Osteoblast (primary cell): ENCODE data around the gene CTBP2. TPM values are rescaled to one million over a fixed set of nuclear protein-coding genes. Genes with fewer than 3 reads are reported as not detected.

Source experiments
- DNase-seq: peaks from one replicate; pipeline ENCODE4 v3.0.0; 2011; ENCODE audit warnings: low spot score, mixed read lengths; ENCODE audit not compliant: insufficient read length; ENCODE audit errors: missing footprints
- H2AFZ ChIP-seq: 2 replicates; pipeline ENCODE4 v1.6.0; 2011; ENCODE audit warnings: mild to moderate bottlenecking, low read length
- H3K27ac ChIP-seq: 2 replicates; pipeline ENCODE4 v1.5.1; 2011; ENCODE audit warnings: mild to moderate bottlenecking, low read depth, low read length, moderate library complexity
- H3K27me3 ChIP-seq: 2 replicates; pipeline ENCODE4 v1.6.0; 2012; ENCODE audit warnings: mild to moderate bottlenecking, control low read depth, inconsistent platforms, low read length, moderate library complexity; ENCODE audit not compliant: insufficient read depth
- H3K36me3 ChIP-seq: 2 replicates; pipeline ENCODE4 v1.5.1; 2011; ENCODE audit warnings: mild to moderate bottlenecking, low read length, control low read depth, moderate library complexity; ENCODE audit not compliant: insufficient read depth
- H3K4me1 ChIP-seq: 2 replicates; pipeline ENCODE4 v1.5.1; 2011; ENCODE audit warnings: mild to moderate bottlenecking, low read length, control low read depth, moderate library complexity; ENCODE audit not compliant: insufficient read depth
- H3K4me2 ChIP-seq: 2 replicates; pipeline ENCODE4 v1.6.0; 2011; ENCODE audit warnings: mild to moderate bottlenecking, low read length; ENCODE audit not compliant: insufficient read depth
- H3K4me3 ChIP-seq: fragments of 200-600 bp; sonication (generic); 3 replicates; pipeline ENCODE4 v1.5.1; 2012; ENCODE audit warnings: mild to moderate bottlenecking, low read length, inconsistent platforms; ENCODE audit not compliant: insufficient read depth
- H3K79me2 ChIP-seq: 2 replicates; pipeline ENCODE4 v1.6.0; 2012; ENCODE audit warnings: mild to moderate bottlenecking, low read length, control low read depth, inconsistent platforms; ENCODE audit not compliant: insufficient read depth
- H3K9me3 ChIP-seq: 2 replicates; pipeline ENCODE4 v1.5.1; 2011; ENCODE audit warnings: low read depth, low read length, control low read depth
- H4K20me1 ChIP-seq: 2 replicates; pipeline ENCODE4 v1.6.0; 2012; ENCODE audit warnings: mild to moderate bottlenecking, low read length, control low read depth; ENCODE audit not compliant: insufficient read depth
- total RNA-seq: library from RNA; depleted of rRNA; stranded (reverse); fragments of >200 nt; gene quantifications from 2 replicates; pipeline ENCODE4 v1.2.3, GENCODE V29; 2012
- TF ChIP-seq, protein P1 (sequence below): IDR thresholded peaks from 2 replicates; pipeline ENCODE4 v1.5.1; 2011; ENCODE audit warnings: mild to moderate bottlenecking, low read depth, low read length, moderate library complexity; ENCODE audit errors: extremely low read depth

The CTBP2 gene
- total RNA-seq, 1 donor = 65.9 TPM

- TF ChIP-seq, protein P1, sequence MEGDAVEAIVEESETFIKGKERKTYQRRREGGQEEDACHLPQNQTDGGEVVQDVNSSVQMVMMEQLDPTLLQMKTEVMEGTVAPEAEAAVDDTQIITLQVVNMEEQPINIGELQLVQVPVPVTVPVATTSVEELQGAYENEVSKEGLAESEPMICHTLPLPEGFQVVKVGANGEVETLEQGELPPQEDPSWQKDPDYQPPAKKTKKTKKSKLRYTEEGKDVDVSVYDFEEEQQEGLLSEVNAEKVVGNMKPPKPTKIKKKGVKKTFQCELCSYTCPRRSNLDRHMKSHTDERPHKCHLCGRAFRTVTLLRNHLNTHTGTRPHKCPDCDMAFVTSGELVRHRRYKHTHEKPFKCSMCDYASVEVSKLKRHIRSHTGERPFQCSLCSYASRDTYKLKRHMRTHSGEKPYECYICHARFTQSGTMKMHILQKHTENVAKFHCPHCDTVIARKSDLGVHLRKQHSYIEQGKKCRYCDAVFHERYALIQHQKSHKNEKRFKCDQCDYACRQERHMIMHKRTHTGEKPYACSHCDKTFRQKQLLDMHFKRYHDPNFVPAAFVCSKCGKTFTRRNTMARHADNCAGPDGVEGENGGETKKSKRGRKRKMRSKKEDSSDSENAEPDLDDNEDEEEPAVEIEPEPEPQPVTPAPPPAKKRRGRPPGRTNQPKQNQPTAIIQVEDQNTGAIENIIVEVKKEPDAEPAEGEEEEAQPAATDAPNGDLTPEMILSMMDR = no peak
- Histone ChIP-seq H3K4me3 (no peak overlapping the region), H4K20me1 (peaks cover 19% of the 10 kb centered on the region), H3K9me3 (no peaks in the 10 kb centered on the region), H3K79me2 (peaks cover 88% of the 10 kb centered on the region), H3K27me3 (no peaks in the 10 kb centered on the region), H3K4me1 (no peaks in the 10 kb centered on the region), H3K4me2 (no peak overlapping the region), H3K27ac (no peak overlapping the region), H3K36me3 (peaks cover 6% of the 10 kb centered on the region), H2AFZ (no peak overlapping the region)
- DNase-seq = no peak
These were observed 83.3 kb downstream of the CTBP2 start for GRCh38 chr10:125076891-125077541.

DNA sequence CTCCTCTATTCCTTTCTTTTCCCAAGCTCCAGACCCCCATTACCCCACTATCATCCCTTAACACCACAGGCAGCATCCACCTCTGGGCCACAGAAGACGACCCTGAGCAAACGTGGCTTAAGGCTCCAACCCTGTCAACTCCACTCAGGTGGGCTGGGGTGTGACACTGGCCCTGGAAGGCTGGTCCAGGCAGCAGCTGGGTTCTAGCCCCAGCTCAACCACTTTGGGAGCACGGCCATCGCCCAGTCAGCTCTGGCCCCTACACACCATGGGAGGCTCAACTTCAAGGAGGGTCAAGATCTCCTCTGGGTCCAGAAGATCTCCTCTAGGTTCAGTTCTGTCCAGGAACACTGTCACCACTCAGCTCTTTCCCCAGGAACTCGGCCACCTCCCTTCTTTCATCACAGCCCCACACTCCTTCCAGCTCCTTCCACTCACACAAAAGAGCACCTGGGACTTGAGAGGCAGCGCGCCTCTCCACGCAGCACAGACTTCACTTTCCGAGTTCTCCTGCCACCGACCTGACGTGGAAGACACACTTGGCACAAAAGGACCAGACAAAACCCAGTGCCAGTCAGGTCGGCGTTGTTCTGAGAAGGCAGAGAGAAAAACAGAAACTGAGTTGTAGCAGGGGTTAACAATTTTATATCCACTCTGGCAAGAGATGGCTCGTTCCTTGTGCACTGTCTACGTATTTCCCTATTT is 84.1 kb downstream of the CTBP2 start:
- no peak overlapping the region for H3K4me2 ChIP-seq
- TF ChIP-seq, protein P1 = no peak
- H2AFZ ChIP-seq = no peak overlapping the region

DNA sequence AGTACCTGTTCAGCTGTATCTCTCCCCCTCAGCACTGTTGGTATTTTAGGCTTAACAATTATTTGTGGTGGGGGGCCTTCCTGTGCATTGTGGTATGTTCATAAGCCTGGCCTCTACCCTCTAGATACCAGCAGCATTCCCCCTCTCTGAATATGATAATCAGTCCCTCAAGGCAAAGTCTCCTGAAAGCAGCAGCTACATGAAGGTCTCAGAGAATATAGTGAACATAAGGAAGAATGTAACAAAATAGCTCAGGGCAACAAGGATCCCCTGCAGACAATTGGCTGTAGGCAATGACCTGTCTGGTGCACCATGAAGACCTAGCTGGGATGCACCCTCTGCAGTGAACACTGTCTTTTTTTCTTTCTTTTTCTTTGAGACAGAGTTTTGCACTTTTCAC is 86.4 kb downstream of the CTBP2 start:
- Histone ChIP-seq H3K4me2 (no peak overlapping the region), H3K27me3 (no peaks in the 10 kb centered on the region), H2AFZ (no peak overlapping the region), H3K4me1 (no peaks in the 10 kb centered on the region), H3K79me2 (peaks cover 82% of the 10 kb centered on the region), H3K36me3 (peaks cover 13% of the 10 kb centered on the region), H3K9me3 (no peaks in the 10 kb centered on the region), H3K27ac (no peak overlapping the region), H3K4me3 (no peak overlapping the region), H4K20me1 (peaks cover 18% of the 10 kb centered on the region)
- TF ChIP-seq, protein P1 = no peak
- no peak for DNase-seq

More for the DNA sequence above, 84.1 kb downstream of the CTBP2 start:
- peaks cover 88% of the 10 kb centered on the region for H3K79me2 ChIP-seq
- peaks cover 6% of the 10 kb centered on the region for H3K36me3 ChIP-seq
- no peak overlapping the region for H3K4me3 ChIP-seq
- H3K4me1 ChIP-seq = no peaks in the 10 kb centered on the region
- no peak for DNase-seq
- H3K27me3 ChIP-seq = no peaks in the 10 kb centered on the region
- no peak overlapping the region for H3K27ac ChIP-seq
- peaks cover 21% of the 10 kb centered on the region for H4K20me1 ChIP-seq
- H3K9me3 ChIP-seq = no peaks in the 10 kb centered on the region

- no peak for DNase-seq
- Histone ChIP-seq H3K4me2 (no peak overlapping the region), H2AFZ (no peak overlapping the region), H3K79me2 (peaks cover 87% of the 10 kb centered on the region), H3K4me3 (no peak overlapping the region), H3K4me1 (no peaks in the 10 kb centered on the region), H3K27me3 (no peaks in the 10 kb centered on the region), H3K9me3 (no peaks in the 10 kb centered on the region), H3K36me3 (peaks cover 17% of the 10 kb centered on the region), H3K27ac (no peak overlapping the region), H4K20me1 (peaks cover 21% of the 10 kb centered on the region)
- TF ChIP-seq, protein P1 = no peak
These were observed 87.6 kb downstream of the CTBP2 start for GRCh38 chr10:125072794-125073193.
